ENCODE results near the gene CCKAR.

- TF ChIP-seq CTCF (IDR thresholded peaks at IDR 0.05; ENCODE audit: borderline replicate concordance, extremely low read depth, low read length, poor library complexity, severe bottlenecking): no peak
- TF ChIP-seq EZH2 (IDR thresholded peaks at IDR 0.05; ENCODE audit: borderline replicate concordance, low read depth, low read length, severe bottlenecking): no peak
Measured at GRCh38 chr4:26503427-26503826, 13.1 kb upstream of the CCKAR start.
